HepG2 (cell line): ENCODE data around the gene HOXA13. TPM values are rescaled to one million over a fixed set of nuclear protein-coding genes. Genes with fewer than 3 reads are reported as not detected.

Experiments used
- ASH2L ChIP-seq: fragments of 300-600, 200-600 bp; sonication (generic); IDR thresholded peaks from 2 replicates; pipeline ENCODE4 v1.7.0; 2017; ENCODE audit warnings: low read depth, mild to moderate bottlenecking, moderate library complexity, mixed read lengths, low read length; ENCODE audit not compliant: insufficient read length
- ATF3 ChIP-seq: sonication (generic); formaldehyde crosslinking; IDR thresholded peaks from 2 replicates; pipeline ENCODE4 v1.4.0; 2020; ENCODE audit warnings: missing genetic modification reagents
- CREB1 ChIP-seq, 2 experiments: fragments of 450-650 bp in 1 of 2; IDR thresholded peaks; 2 replicates each; pipeline ENCODE4 v1.6.1; 2016 to 2017; ENCODE audit warnings: control low read depth in 1 of 2, mild to moderate bottlenecking in 1 of 2, missing compliant biosample characterization in 1 of 2, missing genetic modification characterization in 1 of 2
- KDM6A ChIP-seq: IDR thresholded peaks from 2 replicates; pipeline ENCODE4 v1.6.1; 2016; ENCODE audit warnings: low read depth
- KLF15 ChIP-seq: sonication (generic); formaldehyde crosslinking; IDR thresholded peaks from 2 replicates; pipeline ENCODE4 v1.8.1; 2023; ENCODE audit warnings: borderline replicate concordance, mild to moderate bottlenecking, inconsistent platforms, missing genetic modification reagents, mixed read lengths
- KLF16 ChIP-seq, 2 experiments: sonication (generic) in 1 of 2; formaldehyde crosslinking in 1 of 2; IDR thresholded peaks; 2 replicates each; pipeline versions ENCODE4 v1.6.1 to v1.8.0; 2016 to 2023; ENCODE audit warnings: missing genetic modification reagents in 2 of 2, missing compliant biosample characterization in 1 of 2
- NFE2L2 ChIP-seq: fragments of 150-350 bp; IDR thresholded peaks from 2 replicates; pipeline ENCODE4 v1.6.1; 2014; ENCODE audit warnings: low read length
- PHF8 ChIP-seq: sonication (generic); formaldehyde crosslinking; IDR thresholded peaks from 2 replicates; pipeline ENCODE4 v1.5.0; 2020; ENCODE audit warnings: missing genetic modification reagents
- SOX5 ChIP-seq: IDR thresholded peaks from 2 replicates; pipeline ENCODE4 v1.6.1; 2016; ENCODE audit warnings: borderline replicate concordance
- SRY ChIP-seq: sonication (generic); formaldehyde crosslinking; IDR thresholded peaks from 2 replicates; pipeline ENCODE4 v1.8.0; 2022; ENCODE audit warnings: mild to moderate bottlenecking, missing genetic modification reagents
- THAP11 ChIP-seq: IDR thresholded peaks from 2 replicates; pipeline ENCODE4 v1.6.1; 2016; ENCODE audit warnings: missing biosample characterization, missing genetic modification reagents
- ZNF205 ChIP-seq: IDR thresholded peaks from 2 replicates; pipeline ENCODE4 v1.6.1; 2018; ENCODE audit warnings: missing biosample characterization, missing genetic modification reagents
- ZNF34 ChIP-seq: sonication (generic); formaldehyde crosslinking; IDR thresholded peaks from 2 replicates; pipeline ENCODE4 v1.4.0; 2020; ENCODE audit warnings: mild to moderate bottlenecking, missing genetic modification reagents, borderline replicate concordance
- ZNF563 ChIP-seq: sonication (generic); formaldehyde crosslinking; IDR thresholded peaks from 2 replicates; pipeline ENCODE4 v1.8.0; 2022; ENCODE audit warnings: mild to moderate bottlenecking, moderate library complexity, missing genetic modification reagents
- polyA plus RNA-seq, 8 experiments: library from polyadenylated mRNA; depleted of rRNA in 3 of 8; stranded (reverse) in 7 of 8; unstranded in 1 of 8; fragments of >200 nt; fragmentation: Illumina TruSeq in 4 of 8; extraction: Trizol in 4 of 8; gene quantifications; 2 replicates each; pipeline versions ENCODE4 v1.2.1 to v1.2.3, GENCODE V29; 2011 to 2016; ENCODE audit warnings: low read depth in 4 of 8, missing spikeins in 1 of 8, mixed read lengths in 1 of 8; ENCODE audit not compliant: insufficient read depth in 1 of 8
- total RNA-seq, 5 experiments: library from RNA; depleted of rRNA; stranded (reverse); fragments of >200 nt; fragmentation: Illumina TruSeq; extraction: Trizol; gene quantifications; 2 replicates each; pipeline ENCODE4 v1.2.3, GENCODE V29; 2016; ENCODE audit warnings: low read depth in 1 of 5
- TF ChIP-seq, protein P1 (sequence below): sonication (generic); formaldehyde crosslinking; IDR thresholded peaks from 2 replicates; pipeline ENCODE4 v1.8.1; 2022; ENCODE audit warnings: low read depth, mild to moderate bottlenecking, missing genetic modification reagents
- TF ChIP-seq, protein P2 (sequence below): sonication (generic); formaldehyde crosslinking; IDR thresholded peaks from 2 replicates; pipeline ENCODE4 v1.5.0; 2020; ENCODE audit warnings: mild to moderate bottlenecking, missing genetic modification reagents, borderline replicate concordance
- TF ChIP-seq, protein P3 (sequence below): sonication (generic); formaldehyde crosslinking; IDR thresholded peaks from 2 replicates; pipeline ENCODE4 v1.5.1; 2020; ENCODE audit warnings: mild to moderate bottlenecking, missing genetic modification reagents, moderate library complexity

The HOXA13 gene
- total and polyA plus RNA-seq, 2 of the 13 experiments (the other 11 are each of a cell fraction or from before 2014, with no cell fraction given) = 0.01 to 0.04 TPM

DNA sequence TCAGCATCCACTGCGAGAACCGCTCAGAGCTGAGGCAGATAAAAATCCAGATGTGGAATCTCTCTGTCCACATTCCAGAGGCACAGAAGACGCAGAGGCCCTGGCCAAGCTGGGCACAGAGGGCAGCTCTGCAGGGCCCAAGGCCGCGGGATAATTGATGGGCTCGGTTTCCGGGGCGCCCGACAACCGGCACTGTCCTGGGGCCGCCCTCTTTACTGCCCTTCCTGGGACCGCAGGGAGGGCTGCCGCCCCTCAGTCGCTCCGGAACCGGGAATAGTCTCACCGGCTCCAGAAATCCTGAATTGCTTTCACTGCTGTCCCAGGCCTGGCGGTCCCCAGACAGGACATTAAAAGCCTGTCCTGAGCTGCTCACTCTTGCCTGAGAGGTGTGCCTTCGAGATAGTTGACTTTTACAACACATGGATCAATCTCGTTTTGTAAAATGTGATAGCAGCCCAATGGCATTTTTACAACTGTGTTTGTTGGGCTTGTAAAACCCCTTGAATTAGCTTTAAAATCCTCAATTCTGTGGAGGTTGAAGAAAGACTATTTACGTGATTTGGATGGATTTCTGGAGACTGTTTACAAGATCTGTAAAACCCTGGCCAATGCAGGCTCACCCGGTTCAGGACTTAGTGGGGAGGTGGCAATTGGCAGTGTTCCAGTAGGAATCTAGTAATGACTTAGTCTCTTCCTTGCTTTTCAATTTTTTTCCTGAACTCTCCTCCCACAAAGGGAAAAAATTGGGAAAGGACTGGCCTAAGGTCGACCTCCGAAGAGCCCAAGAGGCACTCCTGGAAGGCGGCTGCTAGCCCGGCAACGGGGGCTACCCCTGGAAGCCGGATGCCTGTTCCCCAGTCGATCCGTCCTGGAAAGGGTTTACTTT is 50.9 kb downstream of the HOXA13 start (continued):
- TF ChIP-seq NFE2L2 (no peak), ZNF205 (peak; percentile 77; the same call in 1 of the 2 replicates), ATF3 (no peak), ASH2L (no peak), ZNF34 (CRISPR knock-in tag) (no peak), SRY (CRISPR knock-in tag) (no peak), THAP11 (CRISPR knock-in tag) (no peak), KLF15 (CRISPR knock-in tag) (no peak), KDM6A (CRISPR knock-in tag) (no peak), KLF16 (CRISPR knock-in tag; IDR thresholded peaks at IDR 0.05) (no peak), CREB1 (IDR thresholded peaks at IDR 0.05) (no peak), CREB1 (CRISPR knock-in tag; IDR thresholded peaks at IDR 0.05) (no peak), ZNF563 (CRISPR knock-in tag) (no peak), PHF8 (CRISPR knock-in tag) (0 out of 2 replicates have a peak, but pooled peaks have one; percentile 8), SOX5 (CRISPR knock-in tag) (no peak)
- TF ChIP-seq, protein P1, sequence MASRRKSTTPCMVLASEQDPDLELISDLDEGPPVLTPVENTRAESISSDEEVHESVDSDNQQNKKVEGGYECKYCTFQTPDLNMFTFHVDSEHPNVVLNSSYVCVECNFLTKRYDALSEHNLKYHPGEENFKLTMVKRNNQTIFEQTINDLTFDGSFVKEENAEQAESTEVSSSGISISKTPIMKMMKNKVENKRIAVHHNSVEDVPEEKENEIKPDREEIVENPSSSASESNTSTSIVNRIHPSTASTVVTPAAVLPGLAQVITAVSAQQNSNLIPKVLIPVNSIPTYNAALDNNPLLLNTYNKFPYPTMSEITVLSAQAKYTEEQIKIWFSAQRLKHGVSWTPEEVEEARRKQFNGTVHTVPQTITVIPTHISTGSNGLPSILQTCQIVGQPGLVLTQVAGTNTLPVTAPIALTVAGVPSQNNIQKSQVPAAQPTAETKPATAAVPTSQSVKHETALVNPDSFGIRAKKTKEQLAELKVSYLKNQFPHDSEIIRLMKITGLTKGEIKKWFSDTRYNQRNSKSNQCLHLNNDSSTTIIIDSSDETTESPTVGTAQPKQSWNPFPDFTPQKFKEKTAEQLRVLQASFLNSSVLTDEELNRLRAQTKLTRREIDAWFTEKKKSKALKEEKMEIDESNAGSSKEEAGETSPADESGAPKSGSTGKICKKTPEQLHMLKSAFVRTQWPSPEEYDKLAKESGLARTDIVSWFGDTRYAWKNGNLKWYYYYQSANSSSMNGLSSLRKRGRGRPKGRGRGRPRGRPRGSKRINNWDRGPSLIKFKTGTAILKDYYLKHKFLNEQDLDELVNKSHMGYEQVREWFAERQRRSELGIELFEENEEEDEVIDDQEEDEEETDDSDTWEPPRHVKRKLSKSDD = no peak
- TF ChIP-seq, protein P2, sequence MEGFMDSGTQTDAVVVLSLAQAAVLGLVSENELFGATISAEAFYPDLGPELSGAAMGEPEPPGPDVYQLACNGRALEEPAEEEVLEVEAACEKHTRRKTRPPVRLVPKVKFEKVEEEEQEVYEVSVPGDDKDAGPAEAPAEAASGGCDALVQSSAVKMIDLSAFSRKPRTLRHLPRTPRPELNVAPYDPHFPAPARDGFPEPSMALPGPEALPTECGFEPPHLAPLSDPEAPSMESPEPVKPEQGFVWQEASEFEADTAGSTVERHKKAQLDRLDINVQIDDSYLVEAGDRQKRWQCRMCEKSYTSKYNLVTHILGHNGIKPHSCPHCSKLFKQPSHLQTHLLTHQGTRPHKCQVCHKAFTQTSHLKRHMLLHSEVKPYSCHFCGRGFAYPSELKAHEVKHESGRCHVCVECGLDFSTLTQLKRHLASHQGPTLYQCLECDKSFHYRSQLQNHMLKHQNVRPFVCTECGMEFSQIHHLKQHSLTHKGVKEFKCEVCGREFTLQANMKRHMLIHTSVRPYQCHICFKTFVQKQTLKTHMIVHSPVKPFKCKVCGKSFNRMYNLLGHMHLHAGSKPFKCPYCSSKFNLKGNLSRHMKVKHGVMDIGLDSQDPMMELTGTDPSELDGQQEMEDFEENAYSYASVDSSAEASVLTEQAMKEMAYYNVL (CRISPR knock-in tag) = 0 out of 2 replicates have a peak, but pooled peaks have one; percentile 17
- TF ChIP-seq, protein P3, sequence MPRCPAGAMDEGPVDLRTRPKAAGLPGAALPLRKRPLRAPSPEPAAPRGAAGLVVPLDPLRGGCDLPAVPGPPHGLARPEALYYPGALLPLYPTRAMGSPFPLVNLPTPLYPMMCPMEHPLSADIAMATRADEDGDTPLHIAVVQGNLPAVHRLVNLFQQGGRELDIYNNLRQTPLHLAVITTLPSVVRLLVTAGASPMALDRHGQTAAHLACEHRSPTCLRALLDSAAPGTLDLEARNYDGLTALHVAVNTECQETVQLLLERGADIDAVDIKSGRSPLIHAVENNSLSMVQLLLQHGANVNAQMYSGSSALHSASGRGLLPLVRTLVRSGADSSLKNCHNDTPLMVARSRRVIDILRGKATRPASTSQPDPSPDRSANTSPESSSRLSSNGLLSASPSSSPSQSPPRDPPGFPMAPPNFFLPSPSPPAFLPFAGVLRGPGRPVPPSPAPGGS = no peak
- TF ChIP-seq, all 625 proteins: peak for 6
